Measurements from ENCODE around the gene TXNRD1.

- TF ChIP-seq CTCF (IDR thresholded peaks at IDR 0.05), result no peak
- TF ChIP-seq POLR2A (IDR thresholded peaks at IDR 0.05), result no peak
These were observed 49.8 kb upstream of the TXNRD1 start for GRCh38 chr12:104165801-104166200.
